IMR-90 (cell line): ENCODE data around the gene DELE1. TPM values are rescaled to one million over a fixed set of nuclear protein-coding genes. Genes with fewer than 3 reads are reported as not detected.

Experiments
- ATAC-seq: fragments of 200-7000 bp; cut with Tn5 transposase; 2 replicates; pipeline ENCODE4 v1.9.1; 2020; ENCODE audit warnings: low read depth, mild to moderate bottlenecking, moderate library complexity
- BruUV-seq: library from RNA; stranded (reverse); fragments of 400-500 nt; replicated peaks from 2 replicates; lab custom pipeline; 2021; lab: Mats Ljungman, UMichigan
- CTCF ChIA-PET: fragments of 300-600 bp; formaldehyde crosslinking; extraction: SDS; loops from one replicate; lab custom pipeline; 2021; ENCODE audit warnings: antibody characterized with exemption; lab: Yijun Ruan, JAX
- POLR2A ChIA-PET: fragments of 300-600 bp; sonication (Branson Sonifier 250); formaldehyde crosslinking; loops from one replicate; lab custom pipeline; 2022; ENCODE audit warnings: antibody characterized with exemption; ENCODE audit not compliant: unreplicated experiment; lab: Charles Lee
- DNase-seq: peaks from one replicate; pipeline ENCODE4 v3.0.0; 2013
- H2AFZ ChIP-seq: replicated peaks from 2 replicates; pipeline ENCODE3; 2013; ENCODE audit warnings: low read length, mild to moderate bottlenecking; ENCODE audit not compliant: poor library complexity
- H2AK5ac ChIP-seq: 2 replicates; pipeline ENCODE4 v1.6.1; 2013; ENCODE audit warnings: low read depth, low read length, inconsistent platforms
- H2AK9ac ChIP-seq: replicated peaks from 2 replicates; pipeline ENCODE3; 2013; ENCODE audit warnings: mild to moderate bottlenecking, low read depth, low read length, moderate library complexity; ENCODE audit not compliant: poor library complexity
- H2BK120ac ChIP-seq: 2 replicates; pipeline ENCODE4 v1.6.1; 2013; ENCODE audit warnings: low read depth, low read length, inconsistent platforms
- H2BK15ac ChIP-seq: 3 replicates; pipeline ENCODE4 v1.6.1; 2013; ENCODE audit warnings: low read depth, low read length, inconsistent platforms
- H2BK20ac ChIP-seq: 2 replicates; pipeline ENCODE4 v1.6.1; 2013; ENCODE audit warnings: low read depth, mild to moderate bottlenecking, inconsistent platforms, low read length, moderate library complexity
- H2BK5ac ChIP-seq: 2 replicates; pipeline ENCODE4 v1.6.1; 2013; ENCODE audit warnings: mild to moderate bottlenecking, low read depth, low read length, inconsistent platforms; ENCODE audit not compliant: poor library complexity, severe bottlenecking
- H3K14ac ChIP-seq: replicated peaks from 2 replicates; pipeline ENCODE4 v1.6.1; 2013; ENCODE audit warnings: low read depth, low read length, inconsistent platforms
- H3K18ac ChIP-seq: 2 replicates; pipeline ENCODE4 v1.6.1; 2013; ENCODE audit warnings: low read depth, low read length, control low read depth
- H3K23ac ChIP-seq: 2 replicates; pipeline ENCODE4 v1.6.1; 2013; ENCODE audit warnings: low read depth, low read length, inconsistent platforms
- H3K27ac ChIP-seq: 2 replicates; pipeline ENCODE4 v1.5.1; 2013; ENCODE audit warnings: mild to moderate bottlenecking, control low read depth, low read length; ENCODE audit not compliant: insufficient read depth
- H3K27me3 ChIP-seq: 2 replicates; pipeline ENCODE4 v1.6.1; 2013; ENCODE audit warnings: low read length; ENCODE audit not compliant: control insufficient read depth, insufficient read depth
- H3K36me3 ChIP-seq: 2 replicates; pipeline ENCODE4 v1.6.1; 2013; ENCODE audit warnings: low read length, mixed read lengths; ENCODE audit not compliant: control insufficient read depth, insufficient read depth
- H3K4ac ChIP-seq: 2 replicates; pipeline ENCODE4 v1.6.1; 2013; ENCODE audit warnings: low read depth, low read length, inconsistent platforms
- H3K4me1 ChIP-seq: 2 replicates; pipeline ENCODE4 v1.6.1; 2013; ENCODE audit warnings: low read length, mixed read lengths; ENCODE audit not compliant: control insufficient read depth, insufficient read depth
- H3K4me2 ChIP-seq: 2 replicates; pipeline ENCODE4 v1.6.1; 2013; ENCODE audit warnings: low read depth, mild to moderate bottlenecking, control low read depth, low read length, moderate library complexity
- H3K4me3 ChIP-seq: 2 replicates; pipeline ENCODE4 v1.5.1; 2013; ENCODE audit warnings: low read depth, mild to moderate bottlenecking, control low read depth, low read length, moderate library complexity; ENCODE audit not compliant: insufficient read depth
- H3K56ac ChIP-seq: 2 replicates; pipeline ENCODE4 v1.6.1; 2013; ENCODE audit warnings: low read length, inconsistent platforms; ENCODE audit not compliant: insufficient read depth; ENCODE audit errors: extremely low read depth
- H3K79me1 ChIP-seq, 2 experiments: 2 replicates each; pipeline ENCODE4 v1.6.1; 2013; ENCODE audit warnings: low read length in 2 of 2, inconsistent platforms in 1 of 2, low read depth in 1 of 2
- H3K9ac ChIP-seq: 2 replicates; pipeline ENCODE4 v1.6.1; 2013; ENCODE audit warnings: low read depth, low read length, control low read depth
- H3K9me1 ChIP-seq: 2 replicates; pipeline ENCODE4 v1.6.1; 2013; ENCODE audit warnings: low read length, inconsistent platforms; ENCODE audit not compliant: insufficient read depth
- H3K9me3 ChIP-seq: 2 replicates; pipeline ENCODE4 v1.6.1; 2013; ENCODE audit warnings: low read length; ENCODE audit not compliant: control insufficient read depth, insufficient read depth
- H4K20me1 ChIP-seq: 2 replicates; pipeline ENCODE4 v1.6.1; 2013; ENCODE audit warnings: low read length, inconsistent platforms; ENCODE audit not compliant: insufficient read depth
- H4K5ac ChIP-seq: 2 replicates; pipeline ENCODE4 v1.6.1; 2013; ENCODE audit warnings: mild to moderate bottlenecking, low read depth, low read length, control low read depth
- H4K8ac ChIP-seq, 2 experiments: 2 replicates each; pipeline ENCODE4 v1.6.1; 2013; ENCODE audit warnings: low read depth in 2 of 2, low read length in 2 of 2, control low read depth in 1 of 2, inconsistent platforms in 1 of 2
- H4K91ac ChIP-seq: 2 replicates; pipeline ENCODE4 v1.6.1; 2013; ENCODE audit warnings: low read depth, low read length, inconsistent platforms; ENCODE audit not compliant: insufficient read depth
- BHLHE40 ChIP-seq: fragments of 150-350 bp; IDR thresholded peaks from 2 replicates; pipeline ENCODE4 v1.6.1; 2016; ENCODE audit warnings: mild to moderate bottlenecking, low read depth, low read length
- CEBPB ChIP-seq: IDR thresholded peaks from 2 replicates; pipeline ENCODE4 v1.6.1; 2012; ENCODE audit warnings: low read depth, low read length, improper control_type of control experiment
- CHD1 ChIP-seq: IDR thresholded peaks from 2 replicates; pipeline ENCODE4 v1.6.1; 2012; ENCODE audit warnings: low read depth, low read length, improper control_type of control experiment
- FOS ChIP-seq: fragments of 150-350 bp; IDR thresholded peaks from 2 replicates; pipeline ENCODE4 v1.6.1; 2016; ENCODE audit warnings: low read depth, low read length
- MAFK ChIP-seq: IDR thresholded peaks from 2 replicates; pipeline ENCODE4 v1.6.1; 2012; ENCODE audit warnings: low read depth, low read length, improper control_type of control experiment
- MAZ ChIP-seq: IDR thresholded peaks from 2 replicates; pipeline ENCODE4 v1.6.1; 2012; ENCODE audit warnings: low read depth, mild to moderate bottlenecking, low read length, improper control_type of control experiment, moderate library complexity, borderline replicate concordance
- MXI1 ChIP-seq: IDR thresholded peaks from 2 replicates; pipeline ENCODE4 v1.6.1; 2012; ENCODE audit warnings: low read depth, mild to moderate bottlenecking, low read length, moderate library complexity, borderline replicate concordance
- NFE2L2 ChIP-seq: fragments of 150-350 bp; IDR thresholded peaks from 2 replicates; pipeline ENCODE4 v1.6.1; 2016; ENCODE audit warnings: low read depth, mild to moderate bottlenecking, low read length
- POLR2A ChIP-seq: IDR thresholded peaks from 2 replicates; pipeline ENCODE4 v1.6.1; 2012; ENCODE audit warnings: mild to moderate bottlenecking, low read depth, low read length
- RAD21 ChIP-seq: IDR thresholded peaks from 2 replicates; pipeline ENCODE4 v1.6.1; 2012; ENCODE audit warnings: low read length, improper control_type of control experiment
- RFX5 ChIP-seq: IDR thresholded peaks from 2 replicates; pipeline ENCODE4 v1.8.0; 2012; ENCODE audit warnings: low read depth, mild to moderate bottlenecking, low read length, moderate library complexity
- SMC3 ChIP-seq: fragments of 150-350 bp; IDR thresholded peaks from 2 replicates; pipeline ENCODE4 v1.6.1; 2016; ENCODE audit warnings: low read depth, mild to moderate bottlenecking, antibody characterized with exemption, low read length, moderate library complexity
- WGBS, 2 experiments: methylation state at CpG; one replicate each; pipeline versions ENCODE4 v1.1.5 to v1.1.7; 2013; ENCODE audit warnings: missing lambda C conversion rate in 2 of 2; ENCODE audit not compliant: insufficient read length in 1 of 2; ENCODE audit errors: extremely low coverage in 2 of 2; 5-methylcytosine and 5-hydroxymethylcytosine counted together
- dilution Hi-C: fragments of 300-500 bp; cut with HindIII; formaldehyde crosslinking; loops from one replicate; pipeline ENCODE4 v1.14.3; 2018; ENCODE audit warnings: low sequenced_read_pairs; ENCODE audit not compliant: unreplicated experiment
- in situ Hi-C: fragments of 300-500 bp; cut with MboI; formaldehyde crosslinking; loops from 3 replicates; pipeline ENCODE4 v1.14.3; 2019; ENCODE audit warnings: low sequenced_read_pairs, inconsistent platforms, mixed read lengths
- intact Hi-C: fragments of 100-400 bp; cut with micrococcal nuclease; formaldehyde crosslinking; loops from 2 replicates; pipeline ENCODE4 v1.10.0; 2022
- polyA plus RNA-seq, 3 experiments: library from polyadenylated mRNA; depleted of rRNA; stranded (reverse); fragments of >200 nt; gene quantifications; 2 replicates each; pipeline ENCODE4 v1.2.3, GENCODE V29; 2012; ENCODE audit warnings: low replicate concordance in 1 of 3
- total RNA-seq: library from RNA; depleted of rRNA; stranded (reverse); fragments of >200 nt; gene quantifications from 2 replicates; pipeline ENCODE4 v1.2.3, GENCODE V29; 2012
- TF ChIP-seq, protein P1 (sequence below): fragments of 150-350 bp; IDR thresholded peaks from 2 replicates; pipeline ENCODE4 v1.6.1; 2016; ENCODE audit warnings: low read depth, mild to moderate bottlenecking, low read length, moderate library complexity, borderline replicate concordance
- TF ChIP-seq, protein P2 (sequence below): fragments of 150-350 bp; IDR thresholded peaks from 2 replicates; pipeline ENCODE4 v1.6.1; 2017; ENCODE audit warnings: mild to moderate bottlenecking, antibody characterized with exemption, low read length, low read depth

Gene DELE1
- total and polyA plus RNA-seq, 2 of the 4 experiments (the other 2 are of a cell fraction), result 28.0 to 66.1 TPM

DNA sequence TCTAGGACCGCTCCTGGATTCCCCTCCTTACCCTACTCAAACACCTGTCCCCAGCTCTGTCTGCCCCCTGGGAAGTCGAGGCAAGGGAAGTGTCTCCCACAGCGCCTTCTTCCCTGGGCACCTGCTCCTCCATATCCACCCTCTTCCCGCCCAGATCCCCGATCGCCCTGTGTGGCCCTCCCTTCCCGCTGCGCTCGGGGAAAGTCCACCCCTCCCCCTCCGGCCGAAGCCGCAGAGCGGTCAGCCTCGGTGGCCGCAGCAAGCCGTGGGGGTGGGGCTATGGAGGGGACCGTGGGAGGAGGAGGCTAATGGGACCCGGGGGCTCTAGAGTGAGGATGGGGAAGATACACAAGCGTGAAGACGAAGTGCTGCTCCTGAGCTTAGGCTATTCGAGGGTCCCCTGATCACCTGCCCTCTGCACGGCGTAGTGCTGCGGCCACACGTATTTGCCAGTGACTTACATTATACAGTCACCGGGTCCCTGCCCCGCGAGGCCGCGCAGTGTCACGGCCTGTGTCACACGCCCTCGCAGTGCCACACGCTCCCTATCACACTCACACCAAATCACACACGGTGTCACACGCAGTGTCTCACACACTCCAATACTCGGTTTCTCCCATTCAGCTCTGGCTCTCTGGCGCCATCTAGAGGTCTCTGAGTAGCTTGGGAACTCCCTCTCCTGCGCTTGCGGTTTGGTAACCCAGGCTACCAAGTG, 44.8 kb upstream of the DELE1 start:
- Histone ChIP-seq H4K20me1 (peaks cover 2% of the 10 kb centered on the region; the same call in 1 of the 2 replicates), H3K9me3 (0 out of 2 replicates have a peak, but pooled peaks cover 2% of the 10 kb centered on the region), H3K4me1 (peaks cover 8% of the 10 kb centered on the region; the same call in 1 of the 2 replicates), H2AFZ (peak overlapping the region; percentile 77), H2BK15ac (no peak overlapping the region), H4K5ac (no peak overlapping the region), H3K4me2 (peak overlapping the region; percentile 83), H3K27me3 (peaks cover 85% of the 10 kb centered on the region), H4K8ac (no peak overlapping the region), H3K4me3 (peak overlapping the region; percentile 40), H3K9ac (no peak overlapping the region), H3K23ac (no peak overlapping the region), H3K18ac (no peak overlapping the region), H2BK5ac (no peak overlapping the region), H2AK9ac (peak overlapping the region; percentile 74), H3K27ac (no peak overlapping the region), H3K4ac (no peak overlapping the region), H3K14ac (no peak overlapping the region), H3K79me1 (no peaks in the 10 kb centered on the region), H2BK20ac (no peak overlapping the region), H2AK5ac (no peak overlapping the region), H4K91ac (no peak overlapping the region), H3K36me3 (no peaks in the 10 kb centered on the region), H3K9me1 (no peaks in the 10 kb centered on the region), H3K56ac (no peak overlapping the region), H2BK120ac (no peak overlapping the region)
- intact Hi-C loops, result loop anchor here (1.0 kb wide), 4 partner anchors 122 to 214 kb away; no protein-coding TSS in a partner anchor
- ChIA-PET POLR2A (no interaction called here), CTCF (interaction anchor here (0.5 to 4.3 kb wide), 20 partner anchors 10 to 214 kb away, joined by 3 to 31 read pairs (median 4); partner anchors contain the start of gene RNF14)
- dilution Hi-C loops, result no loop called here
- 2% methylated on average over 8 of the region's 40 CpGs; no CpG with 5 or more reads in 1 of the 2 experiments for WGBS, 2 experiments
- no TSS peak for BruUV-seq
- in situ Hi-C loops, result loop anchor here (5.0 kb wide), 1 partner anchor 78 kb away; the partner anchor contains the start of gene PCDH12
- peak; percentile 80 for DNase-seq
- ATAC-seq, result peak; percentile 82
- TF ChIP-seq BHLHE40 (no peak; the same call in 1 of the 2 replicates), SMC3 (peak; percentile 94), CHD1 (no peak), MAZ (peak; percentile 37; the same call in 1 of the 2 replicates), MXI1 (no peak), CEBPB (no peak), POLR2A (0 out of 2 replicates have a peak, but pooled peaks have one; percentile 48), MAFK (no peak), RAD21 (peak; percentile 95), FOS (no peak), NFE2L2 (no peak), RFX5 (no peak)
- TF ChIP-seq, protein P1, sequence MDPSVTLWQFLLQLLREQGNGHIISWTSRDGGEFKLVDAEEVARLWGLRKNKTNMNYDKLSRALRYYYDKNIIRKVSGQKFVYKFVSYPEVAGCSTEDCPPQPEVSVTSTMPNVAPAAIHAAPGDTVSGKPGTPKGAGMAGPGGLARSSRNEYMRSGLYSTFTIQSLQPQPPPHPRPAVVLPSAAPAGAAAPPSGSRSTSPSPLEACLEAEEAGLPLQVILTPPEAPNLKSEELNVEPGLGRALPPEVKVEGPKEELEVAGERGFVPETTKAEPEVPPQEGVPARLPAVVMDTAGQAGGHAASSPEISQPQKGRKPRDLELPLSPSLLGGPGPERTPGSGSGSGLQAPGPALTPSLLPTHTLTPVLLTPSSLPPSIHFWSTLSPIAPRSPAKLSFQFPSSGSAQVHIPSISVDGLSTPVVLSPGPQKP, result no peak
- TF ChIP-seq, protein P2, sequence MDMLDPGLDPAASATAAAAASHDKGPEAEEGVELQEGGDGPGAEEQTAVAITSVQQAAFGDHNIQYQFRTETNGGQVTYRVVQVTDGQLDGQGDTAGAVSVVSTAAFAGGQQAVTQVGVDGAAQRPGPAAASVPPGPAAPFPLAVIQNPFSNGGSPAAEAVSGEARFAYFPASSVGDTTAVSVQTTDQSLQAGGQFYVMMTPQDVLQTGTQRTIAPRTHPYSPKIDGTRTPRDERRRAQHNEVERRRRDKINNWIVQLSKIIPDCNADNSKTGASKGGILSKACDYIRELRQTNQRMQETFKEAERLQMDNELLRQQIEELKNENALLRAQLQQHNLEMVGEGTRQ, result no peak
